Left lung (tissue), 10 donors: ENCODE data around the gene CLMN. TPM values are rescaled to one million over a fixed set of nuclear protein-coding genes. Genes with fewer than 3 reads are reported as not detected.
A peak's percentile ranks its signal among the peaks of the same experiment; 100 is the strongest.

ENCODE experiments used
- ATAC-seq: fragments of 200-7000 bp; cut with Tn5 transposase; one replicate; pipeline ENCODE4 v1.9.1; 2020; ENCODE audit warnings: moderate library complexity
- DNase-seq, 4 donors: peaks; one replicate each; pipeline ENCODE4 v3.0.0-alpha.2; 2013 to 2020
- H3K27ac ChIP-seq, 2 donors: fragments of 200-600 bp; sonication (generic) in 1 of 2; one replicate each; pipeline versions ENCODE4 v1.5.0 to v1.8.0; 2020 to 2021
- H3K27me3 ChIP-seq, 2 donors: fragments of 200-600 bp; sonication (generic) in 1 of 2; one replicate each; pipeline versions ENCODE4 v1.5.0 to v1.8.0; 2020 to 2021
- H3K36me3 ChIP-seq, 2 donors: fragments of 200-600 bp; sonication (generic) in 1 of 2; one replicate each; pipeline versions ENCODE4 v1.5.0 to v1.8.0; 2020 to 2021
- H3K4me1 ChIP-seq, 2 donors: fragments of 200-600 bp; one replicate each; pipeline ENCODE4 v1.8.0; 2021
- H3K4me3 ChIP-seq, 2 donors: fragments of 200-600 bp; sonication (generic) in 1 of 2; one replicate each; pipeline versions ENCODE4 v1.5.0 to v1.8.0; 2020 to 2021; ENCODE audit warnings: mild to moderate bottlenecking in 1 of 2
- H3K9me3 ChIP-seq, 2 donors: fragments of 200-600 bp; sonication (generic) in 1 of 2; one replicate each; pipeline versions ENCODE4 v1.5.0 to v1.8.0; 2020 to 2021
- CTCF ChIP-seq, 2 donors: fragments of 200-600 bp; sonication (generic) in 1 of 2; IDR thresholded peaks; one replicate each; pipeline versions ENCODE4 v1.5.0 to v1.8.0; 2021; ENCODE audit warnings: antibody characterized with exemption in 2 of 2
- intact Hi-C, 2 donors: fragments of 100-400 bp; cut with DNase I; formaldehyde crosslinking; loops; one replicate each; pipeline versions ENCODE4 v1.11.2 to v1.14.2; 2022
- polyA plus RNA-seq, 6 donors: library from polyadenylated mRNA; unstranded; fragments of 120-200 nt; gene quantifications; one replicate each; pipeline ENCODE4 v1.2.1, GENCODE V29; 2013; ENCODE audit not compliant: insufficient read length in 6 of 6
- total RNA-seq, 2 donors: library from RNA; stranded (reverse); fragmentation: NEBNext Ultra II Directional; extraction: Animal tissue kit (Norgen Biotek cat#: 25700); gene quantifications; one replicate each; pipeline ENCODE4 v1.2.1, GENCODE V29; 2021
- donor health status: DM: no; HTN: yes; CAD: no.
- donor health status: DM: no; HTN: no; CAD: no.

CLMN gene
- total and polyA plus RNA-seq, 8 donors: 10.3 to 30.0 (median 12.6) TPM

- H3K27me3 ChIP-seq: no peaks in the 10 kb centered on the region
- no peaks in the 10 kb centered on the region for H3K9me3 ChIP-seq
- no peak overlapping the region for H3K4me3 ChIP-seq
- no peak for ATAC-seq
- no peak overlapping the region for H3K27ac ChIP-seq
- intact Hi-C loops: no loop called here
- H3K4me1 ChIP-seq: peaks cover 0 to 15% of the 10 kb centered on the region in 2 donors
- no peaks in the 10 kb centered on the region for H3K36me3 ChIP-seq
- no peak for TF ChIP-seq CTCF (IDR thresholded peaks at IDR 0.05)
- DNase-seq: no peak
Observed at GRCh38 chr14:95258156-95258555, 61.6 kb downstream of the CLMN start.

DNA sequence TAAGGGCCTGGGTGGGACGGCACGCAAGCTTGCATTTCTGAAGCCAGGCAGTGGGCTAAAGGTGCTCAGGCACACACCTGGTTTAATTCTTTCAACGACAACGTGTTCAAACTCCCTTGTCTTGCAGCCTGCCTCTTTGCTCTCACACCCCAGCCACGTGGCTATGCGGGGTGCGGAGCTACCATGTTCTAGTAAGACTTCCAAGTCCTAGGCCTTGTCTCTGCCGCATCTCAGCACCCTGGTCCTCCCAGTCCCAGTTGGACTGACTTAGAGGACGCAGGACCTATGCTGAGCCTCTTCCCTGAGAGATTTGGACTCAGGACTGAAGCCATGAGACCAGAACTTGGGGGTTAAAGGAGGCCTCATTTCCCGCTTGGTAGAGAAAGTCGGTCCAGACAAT, 62.2 kb downstream of the CLMN start:
- Histone ChIP-seq H3K27me3 (no peaks in the 10 kb centered on the region), H3K9me3 (no peaks in the 10 kb centered on the region), H3K36me3 (no peaks in the 10 kb centered on the region), H3K4me3 (no peak overlapping the region), H3K27ac (no peak overlapping the region), H3K4me1 (peaks cover 0 to 15% of the 10 kb centered on the region in 2 donors)
- DNase-seq (no peak), ATAC-seq (no peak)
- intact Hi-C loops: no loop called here
- no peak for TF ChIP-seq CTCF (IDR thresholded peaks at IDR 0.05)

DNA sequence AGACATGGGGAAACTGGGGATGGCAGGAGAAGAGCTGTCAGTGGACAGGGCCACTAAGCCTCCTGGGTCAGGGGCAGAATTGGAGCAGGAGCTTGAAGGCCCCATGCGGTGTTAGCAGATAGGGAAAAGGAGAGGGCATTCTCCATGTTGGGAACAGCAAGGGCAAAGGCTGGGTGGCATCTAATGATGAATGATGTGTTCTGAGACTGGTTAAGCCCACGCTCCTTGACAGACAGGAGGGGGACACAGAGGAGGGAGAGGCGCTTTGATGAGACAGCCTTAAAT, 63.0 kb downstream of the CLMN start:
- H3K36me3 ChIP-seq: no peaks in the 10 kb centered on the region
- DNase-seq (no peak), ATAC-seq (no peak)
- TF ChIP-seq CTCF (IDR thresholded peaks at IDR 0.05): no peak
- peaks cover 0 to 15% of the 10 kb centered on the region in 2 donors for H3K4me1 ChIP-seq
- no peak overlapping the region for H3K27ac ChIP-seq
- no peak overlapping the region for H3K4me3 ChIP-seq
- H3K27me3 ChIP-seq: no peaks in the 10 kb centered on the region
- intact Hi-C loops: no loop called here
- no peaks in the 10 kb centered on the region for H3K9me3 ChIP-seq

- intact Hi-C loops: no loop called here
- no peaks in the 10 kb centered on the region for H3K9me3 ChIP-seq
- no peak for DNase-seq
Observed at GRCh38 chr14:95256002-95256775, 63.5 kb downstream of the CLMN start.

GRCh38 chr14:95255487-95255886, 64.2 kb downstream of the CLMN start:
- peaks cover 0 to 15% of the 10 kb centered on the region in 2 donors for H3K4me1 ChIP-seq
- H3K9me3 ChIP-seq: no peaks in the 10 kb centered on the region
- no peaks in the 10 kb centered on the region for H3K36me3 ChIP-seq
- DNase-seq (peak in 3 of 4 donors; percentile 65 to 83 (median 82)), ATAC-seq (peak; percentile 96)
- no peak overlapping the region for H3K4me3 ChIP-seq
- no peak for TF ChIP-seq CTCF (IDR thresholded peaks at IDR 0.05)
- no peak overlapping the region for H3K27ac ChIP-seq
- no peaks in the 10 kb centered on the region for H3K27me3 ChIP-seq
- intact Hi-C loops: no loop called here

More at GRCh38 chr14:95256002-95256775, 63.5 kb downstream of the CLMN start:
- Histone ChIP-seq H3K4me3 (no peak overlapping the region), H3K27ac (no peak overlapping the region), H3K36me3 (no peaks in the 10 kb centered on the region), H3K27me3 (no peaks in the 10 kb centered on the region), H3K4me1 (peaks cover 0 to 15% of the 10 kb centered on the region in 2 donors)
- no peak for TF ChIP-seq CTCF (IDR thresholded peaks at IDR 0.05)
- peak; percentile 31 for ATAC-seq
